CD4-positive, alpha-beta T cell treated with Interleukin-21 for 1 hour (primary cell): ENCODE measurements around the gene HACE1.

Experiments
- DNase-seq: peaks from one replicate; pipeline ENCODE4 v3.0.0-alpha.2; 2020

Gene HACE1

DNA sequence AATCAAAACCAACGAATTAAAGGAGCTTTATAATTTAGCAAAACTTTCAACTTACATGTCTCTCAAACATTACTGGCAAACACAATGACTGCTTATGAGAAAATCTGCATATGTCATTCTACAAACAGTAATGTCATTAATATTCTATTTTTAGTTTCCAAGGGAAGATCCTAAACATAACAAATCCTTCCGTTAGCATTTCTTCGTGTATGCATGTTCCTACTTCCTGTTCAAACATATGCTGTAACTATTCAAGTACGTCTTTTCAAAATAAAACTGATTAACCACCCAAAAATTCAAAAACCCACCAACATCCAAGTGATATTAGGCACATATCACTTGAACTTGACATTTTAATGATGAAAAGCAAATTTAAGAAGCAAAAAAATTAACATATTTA is 131.3 kb downstream of the HACE1 start:
- no peak for DNase-seq

DNA sequence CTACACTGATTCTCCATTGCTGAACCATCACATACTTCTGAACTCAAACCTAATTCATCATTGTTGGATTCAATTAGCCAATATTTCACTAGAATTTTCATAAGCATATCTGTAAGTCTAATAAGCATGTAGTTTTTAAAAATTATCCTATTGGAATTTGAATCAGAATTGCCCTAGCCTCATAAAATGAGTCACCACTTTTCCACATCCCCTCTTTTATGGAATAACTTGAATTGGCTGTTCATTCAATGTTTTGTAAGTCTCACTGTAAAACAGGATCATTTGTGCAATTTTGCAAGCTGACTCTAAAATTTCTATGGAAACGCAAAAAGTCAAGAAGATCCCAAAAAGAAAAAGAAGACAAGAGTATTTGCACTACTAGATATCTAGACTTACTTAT is 141.0 kb downstream of the HACE1 start:
- DNase-seq: no peak

DNA sequence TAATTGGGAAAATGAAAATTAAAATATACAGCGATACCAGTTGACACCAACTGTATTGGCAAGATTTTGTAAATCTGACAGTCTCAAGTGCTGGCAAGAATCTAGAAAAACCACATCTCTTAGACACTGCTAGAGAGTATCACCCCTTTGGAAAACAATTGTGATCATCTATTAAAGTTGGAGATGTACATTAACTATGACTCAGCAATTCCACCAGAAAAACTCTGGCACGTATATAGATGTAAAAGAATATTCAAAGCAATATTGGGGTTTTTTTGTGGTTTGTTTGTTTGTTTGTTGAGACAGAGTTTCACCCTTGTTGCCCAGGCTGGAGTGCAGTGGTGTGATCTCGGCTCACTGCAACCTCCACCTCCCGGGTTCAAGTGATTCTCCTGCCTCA is 142.9 kb downstream of the HACE1 start:
- DNase-seq: no peak

DNA sequence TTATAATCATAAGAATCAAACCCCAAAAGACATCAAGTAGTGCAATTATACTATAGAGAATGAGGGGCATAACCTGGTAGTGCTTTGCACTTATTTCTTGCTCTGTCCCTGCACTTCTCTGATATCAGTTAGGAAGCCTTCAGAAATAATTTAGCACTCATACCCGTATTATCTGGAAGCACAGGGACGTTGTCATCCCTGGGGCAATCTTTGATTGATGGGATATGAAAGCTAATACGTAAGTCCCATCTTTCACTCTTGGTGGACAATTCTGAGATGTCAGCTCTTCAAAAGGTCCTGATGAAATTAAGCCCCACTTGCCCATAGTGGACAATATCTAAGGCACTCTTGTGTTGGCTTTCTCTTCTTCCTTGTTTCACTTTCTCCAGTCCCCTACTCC is 144.9 kb downstream of the HACE1 start:
- no peak for DNase-seq

DNA sequence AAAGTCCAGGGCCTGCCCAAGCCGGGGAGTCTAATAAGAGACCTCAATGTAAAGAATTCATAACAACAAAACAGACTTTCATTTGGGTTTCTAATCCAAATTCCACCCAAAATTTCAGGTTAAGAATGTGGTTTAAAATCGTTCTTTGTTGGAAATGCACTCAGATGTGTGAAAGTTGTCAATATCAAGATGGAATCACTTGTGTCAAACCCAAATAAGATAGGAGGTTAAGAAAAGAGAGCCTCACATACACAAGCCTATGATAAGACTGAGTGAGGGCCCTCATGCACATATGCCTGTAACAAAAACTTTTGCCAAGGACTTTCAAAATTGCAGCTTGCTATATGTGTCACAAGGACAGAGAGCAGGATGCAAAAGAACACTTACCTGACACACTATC is 145.7 kb downstream of the HACE1 start:
- DNase-seq: no peak

DNA sequence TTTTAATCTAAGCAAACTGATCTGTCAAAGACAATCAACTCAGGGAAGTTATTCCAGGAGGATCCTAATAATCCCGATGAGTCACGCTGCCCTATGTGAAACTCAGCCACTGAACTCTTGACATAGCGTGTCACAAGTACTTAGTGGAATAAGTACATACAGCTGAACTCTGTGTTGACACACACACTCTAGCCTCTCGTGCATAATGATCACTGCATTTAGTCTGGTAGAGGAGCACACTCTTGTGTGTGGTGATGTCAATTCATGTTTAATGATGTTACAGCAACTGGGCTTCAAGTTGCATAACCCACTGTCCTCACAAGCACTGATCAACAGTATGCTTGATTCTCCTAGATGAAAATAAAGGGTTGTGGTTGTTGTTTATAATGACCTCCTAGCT is 148.3 kb downstream of the HACE1 start:
- DNase-seq: no peak

DNA sequence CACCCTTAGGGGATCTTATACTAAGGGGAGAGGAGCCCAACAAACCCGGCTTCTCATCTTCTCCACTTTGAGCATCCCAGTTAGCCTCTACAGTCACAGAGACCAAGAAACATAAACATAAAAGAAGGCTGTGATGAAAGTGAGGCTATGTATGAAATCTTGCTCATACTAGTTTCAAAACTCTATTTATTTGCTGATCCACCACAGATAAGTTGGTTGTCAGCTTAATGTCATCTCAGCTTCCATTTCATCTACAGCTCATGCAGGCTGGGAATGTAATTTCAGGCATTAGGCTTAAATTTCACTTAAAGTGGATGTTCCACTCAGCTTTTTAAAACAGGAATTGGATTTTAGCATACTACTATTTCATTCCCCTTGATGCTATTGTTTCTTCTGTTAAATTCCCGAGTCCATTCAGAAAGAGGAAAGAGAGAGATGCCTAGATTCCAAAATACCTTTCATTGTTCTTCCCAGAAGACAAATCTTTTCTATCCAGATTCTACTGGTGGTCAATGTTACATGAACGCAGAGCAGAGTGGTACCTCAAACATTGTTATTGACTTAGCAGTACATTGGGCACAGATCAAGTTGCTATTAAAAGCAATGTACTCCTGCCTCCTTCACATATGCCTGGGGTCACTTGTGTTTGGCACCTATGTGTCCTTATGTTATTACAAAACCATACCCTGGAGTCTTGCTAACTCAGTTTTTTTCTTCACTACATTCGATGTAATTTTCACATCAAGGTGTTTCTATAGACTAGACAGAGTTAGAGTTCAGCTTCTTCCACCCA is 149.0 kb downstream of the HACE1 start:
- DNase-seq: no peak

DNA sequence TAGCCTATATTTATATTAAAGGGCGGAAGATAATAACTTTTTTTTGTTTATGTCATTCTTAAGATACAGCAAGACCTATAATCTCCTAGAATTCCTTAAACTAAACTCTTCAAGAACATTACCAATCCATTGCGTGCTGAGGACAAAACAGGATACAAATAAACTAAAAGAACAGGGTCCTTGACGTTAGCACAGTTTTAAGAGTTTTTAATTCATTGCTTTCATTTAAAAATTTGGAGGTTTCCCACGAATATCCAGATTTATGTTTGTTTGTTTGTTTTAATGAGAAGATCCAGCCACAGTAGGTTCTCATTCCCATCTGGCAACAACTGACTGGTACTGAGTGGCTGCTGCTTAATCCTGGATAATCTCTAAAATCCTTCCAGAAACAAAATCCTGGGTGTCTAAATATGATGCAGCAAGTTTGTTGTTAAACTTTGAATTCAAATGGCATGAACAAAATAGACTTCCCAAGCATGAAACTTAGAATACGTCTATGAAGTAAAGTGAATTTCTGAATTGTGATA is 153.7 kb downstream of the HACE1 start:
- DNase-seq: no peak

DNA sequence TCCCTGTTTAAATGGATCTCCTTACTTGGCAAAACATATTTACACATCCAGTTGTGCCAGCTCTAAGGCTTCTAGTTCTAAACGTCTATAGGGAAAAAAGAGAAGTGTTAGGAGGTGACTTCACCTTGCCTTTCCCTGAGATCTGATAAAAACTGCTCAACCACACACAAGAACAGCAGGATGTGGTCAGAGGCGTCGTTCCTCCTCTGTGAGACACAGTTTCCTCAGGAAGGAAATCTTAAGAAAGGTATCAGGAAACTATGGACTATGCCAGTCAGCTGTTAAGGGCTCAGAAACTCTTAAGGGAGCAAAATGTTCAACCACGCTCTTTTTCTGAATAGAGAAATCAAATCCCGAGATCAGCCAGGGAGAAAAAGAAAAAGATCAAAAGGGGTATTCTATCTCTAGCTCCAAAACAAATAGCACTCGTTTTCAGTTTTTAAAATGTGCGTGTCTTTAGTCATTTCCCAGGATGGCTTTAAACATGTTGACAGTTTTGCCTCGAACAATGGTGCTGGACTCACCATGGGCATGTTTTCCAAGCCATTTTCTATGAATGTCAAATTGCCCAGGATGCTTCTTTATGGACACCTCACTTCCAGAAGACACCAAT is 154.5 kb downstream of the HACE1 start:
- DNase-seq: peak; percentile 54

DNA sequence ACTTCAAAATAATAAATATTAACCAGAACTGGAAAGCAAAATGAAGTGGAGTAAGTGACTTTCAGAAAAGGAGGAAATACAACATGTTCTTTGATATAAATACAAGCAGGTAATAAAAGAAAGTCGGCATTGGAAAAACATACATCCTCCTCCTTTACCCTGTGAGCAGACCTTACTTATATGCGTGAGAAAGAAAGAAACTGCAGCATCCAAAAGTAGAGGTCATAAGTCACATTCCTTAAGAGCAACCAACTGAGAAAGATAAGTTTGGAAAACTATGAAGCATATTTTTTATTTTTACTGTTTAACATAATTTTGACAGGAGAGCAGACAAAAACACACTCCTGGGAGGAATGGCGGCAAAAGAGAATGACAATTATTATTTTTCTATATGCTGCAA is 155.5 kb downstream of the HACE1 start:
- no peak for DNase-seq

DNA sequence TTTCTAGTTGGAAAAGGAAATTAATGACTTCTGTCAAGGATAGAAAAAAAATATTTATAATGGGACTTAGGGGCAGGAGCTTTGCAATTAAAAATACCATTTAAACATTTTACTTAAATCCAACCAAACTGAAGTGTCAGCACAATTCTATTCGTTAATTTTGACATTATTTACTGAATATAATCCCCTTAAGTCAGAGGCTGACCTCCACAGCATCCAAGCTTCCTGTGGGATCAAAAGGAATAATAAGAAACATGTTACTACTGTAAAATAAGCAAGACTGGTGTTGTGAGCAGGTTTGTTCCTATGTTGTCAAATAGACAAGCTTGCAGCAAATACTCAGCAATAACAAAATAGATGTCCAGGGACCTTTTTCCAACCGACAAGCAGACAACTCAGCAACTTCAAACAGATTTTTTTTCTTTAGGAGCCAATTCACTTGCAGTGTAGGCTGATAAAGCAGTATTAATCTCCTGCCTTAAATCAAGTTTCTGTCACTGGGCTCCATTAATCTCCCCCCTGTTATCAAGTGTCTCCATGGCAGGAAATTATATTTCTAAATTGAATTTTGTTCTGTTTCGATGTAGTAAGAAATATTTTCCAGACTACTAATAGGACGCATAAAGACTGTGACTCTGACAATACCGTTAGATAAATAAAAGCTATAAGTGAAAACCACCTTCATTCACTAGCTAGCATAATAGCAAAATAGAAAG is 157.4 kb downstream of the HACE1 start:
- DNase-seq: no peak

DNA sequence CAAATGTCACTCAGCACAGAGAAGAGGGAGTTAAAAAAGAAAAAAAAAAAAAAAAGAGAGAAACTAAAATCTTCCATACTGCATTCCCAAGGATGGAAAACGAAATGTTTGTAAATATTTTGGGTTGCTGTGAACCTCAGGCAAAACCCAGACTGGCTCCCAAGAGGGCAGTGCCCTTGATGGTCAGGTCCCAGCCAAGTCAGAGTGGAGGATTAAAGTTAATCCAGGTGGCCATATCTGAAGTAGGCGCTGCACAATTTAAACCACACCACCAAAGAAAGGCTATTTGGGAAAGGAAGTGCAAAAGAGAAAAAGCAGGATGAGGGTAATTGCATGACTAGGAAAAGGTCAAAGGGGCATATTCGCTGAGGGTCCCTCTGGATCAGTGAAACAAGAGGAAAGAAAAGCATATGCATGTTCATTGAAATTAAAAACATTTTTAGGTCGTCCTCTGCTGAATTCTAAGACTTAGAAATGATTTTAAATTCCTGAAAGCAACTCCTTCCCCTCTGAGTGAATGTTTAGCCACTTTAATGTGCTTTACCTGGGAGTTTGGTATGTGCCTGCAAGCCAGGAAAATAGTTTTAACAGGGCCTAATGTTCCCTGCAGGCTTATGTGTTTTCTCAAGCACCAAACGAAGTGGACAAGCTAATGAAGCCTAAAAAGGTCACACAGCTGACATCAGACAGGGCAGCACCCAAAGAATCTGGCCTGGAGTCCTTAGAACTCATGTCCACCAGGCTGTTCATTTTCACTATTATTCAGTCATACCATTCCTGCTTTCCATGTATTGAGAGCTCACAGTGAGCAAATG is 159.1 kb downstream of the HACE1 start:
- no peak for DNase-seq

DNA sequence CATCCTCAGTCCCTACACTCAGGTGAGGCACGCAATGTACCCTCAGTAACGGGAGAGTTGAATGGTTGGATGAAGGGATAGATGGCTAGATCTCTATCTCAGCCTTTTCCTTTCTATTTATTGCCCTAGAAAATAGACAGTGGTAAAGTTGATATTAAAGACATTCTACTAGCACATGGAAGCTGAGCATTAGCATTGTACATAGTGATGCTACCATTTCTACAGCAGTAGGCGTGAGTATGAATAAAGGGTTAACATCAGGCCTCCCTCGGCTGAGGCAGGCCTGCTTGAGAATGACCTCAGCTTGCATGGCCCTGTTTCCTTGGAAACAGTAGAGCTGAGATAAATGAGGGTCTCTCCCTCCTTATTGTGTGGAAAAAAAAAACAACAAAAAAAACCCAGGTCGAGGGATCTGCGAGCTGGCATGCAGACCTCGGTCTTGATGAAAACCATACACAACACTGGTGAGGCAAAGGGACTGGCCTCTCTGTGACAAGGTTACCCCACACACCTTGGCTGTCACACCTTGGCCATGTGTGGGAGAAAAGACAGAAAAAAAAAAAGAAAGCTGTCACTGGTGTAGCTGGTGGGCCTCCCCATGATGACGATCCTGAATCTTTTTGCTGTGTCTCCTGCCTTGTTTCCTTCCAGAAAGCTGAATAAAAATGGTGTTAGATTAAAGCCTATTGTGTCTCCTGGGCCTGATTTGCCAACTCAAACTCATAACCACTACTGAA is 160.0 kb downstream of the HACE1 start:
- DNase-seq: no peak

DNA sequence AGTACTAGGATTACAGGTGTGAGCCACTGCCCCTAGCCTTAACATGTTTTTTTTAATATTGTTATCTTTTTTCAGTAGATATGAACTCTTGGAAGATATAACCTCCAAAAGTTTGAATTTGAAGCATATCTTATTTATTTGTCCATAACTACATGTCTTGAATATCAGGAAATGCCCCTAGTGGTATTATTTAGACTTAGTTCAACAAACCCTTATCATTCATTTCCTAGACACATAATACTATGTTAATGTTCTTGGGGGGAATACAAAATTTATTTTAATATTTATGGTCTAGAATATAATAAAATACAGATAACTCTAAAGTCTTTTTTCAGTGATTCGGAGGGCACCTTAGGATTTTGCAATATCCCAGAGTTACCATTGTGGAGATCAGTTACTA is 160.7 kb downstream of the HACE1 start:
- DNase-seq: no peak

DNA sequence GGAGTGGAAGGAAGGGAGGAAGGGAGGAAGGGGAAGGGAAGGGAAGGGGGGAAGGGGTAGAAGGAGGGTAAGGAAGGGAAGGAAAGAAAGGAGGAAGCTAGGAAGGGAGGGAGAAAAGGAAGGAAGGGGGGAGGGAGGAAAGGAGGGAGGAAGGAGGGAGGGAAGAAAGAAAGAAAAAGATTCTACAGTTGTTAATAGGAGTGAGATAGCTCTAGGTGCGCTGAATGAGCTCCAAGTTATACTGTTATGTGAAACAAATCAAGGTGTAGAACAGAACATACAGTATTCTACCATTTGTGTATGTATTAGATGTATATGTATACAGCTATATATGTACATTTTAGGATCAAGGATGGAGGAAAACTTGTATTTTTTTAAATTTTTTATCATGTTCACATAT is 167.7 kb downstream of the HACE1 start:
- DNase-seq: no peak

DNA sequence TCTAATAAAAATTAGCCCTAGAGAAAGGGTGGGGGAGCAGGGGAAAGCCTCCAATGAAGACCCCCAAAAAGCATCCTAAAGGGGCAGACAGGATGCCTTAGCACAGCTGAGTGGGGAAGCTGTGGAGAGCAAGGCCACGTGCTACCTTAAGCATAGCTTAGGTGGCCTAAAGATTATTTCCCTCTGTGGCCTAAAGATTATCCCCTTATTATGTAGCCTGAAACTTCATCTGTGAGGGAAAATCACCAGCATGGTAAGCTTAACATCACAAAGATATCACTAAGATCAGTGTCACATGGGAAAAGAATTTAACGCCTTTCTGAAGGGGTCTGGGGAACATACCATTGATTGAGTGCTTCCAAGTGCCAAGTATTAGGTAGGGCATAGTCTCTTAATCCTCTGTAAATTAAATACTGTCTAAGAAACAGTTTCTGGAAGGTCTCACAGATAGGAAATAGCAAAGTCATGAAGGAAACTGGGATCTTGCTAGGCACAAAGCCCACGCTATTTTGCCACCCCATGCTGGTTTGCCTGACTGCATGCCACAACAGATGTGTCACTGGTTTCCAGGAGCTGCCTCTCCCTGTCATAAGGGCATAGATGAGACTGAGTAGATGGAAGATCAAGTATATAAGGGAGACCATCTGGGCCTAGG is 170.0 kb downstream of the HACE1 start:
- no peak for DNase-seq

DNA sequence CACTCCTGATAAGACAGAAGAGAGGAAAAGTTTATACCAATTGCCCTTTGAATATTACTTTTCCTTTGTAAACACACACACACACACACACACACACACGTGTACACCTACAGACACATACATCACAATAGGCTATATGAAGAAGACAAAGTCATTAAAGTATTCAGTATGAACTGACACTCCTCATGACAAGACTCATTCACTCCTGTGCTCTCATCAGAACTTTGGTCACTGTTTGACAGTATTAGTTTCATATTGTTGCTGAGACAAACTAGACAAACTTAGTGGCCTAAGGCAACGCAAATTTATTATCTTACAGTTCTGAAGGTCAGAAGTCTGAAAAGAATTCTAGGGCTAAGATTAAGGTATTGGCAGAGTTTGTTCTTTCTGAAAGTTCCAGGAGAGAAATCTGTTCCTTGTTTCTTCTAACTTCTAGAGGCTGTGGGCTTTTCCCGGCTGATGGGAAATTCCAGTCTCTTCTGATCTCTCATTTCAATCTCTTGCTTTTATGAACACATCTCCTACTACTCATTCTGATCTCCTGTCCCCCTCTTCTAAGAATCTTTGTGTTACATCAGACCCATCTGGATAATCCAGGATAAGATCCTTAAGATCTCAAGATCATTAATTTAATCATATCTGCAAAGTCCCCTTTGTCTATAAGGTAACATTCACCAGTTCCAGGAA is 171.3 kb downstream of the HACE1 start:
- no peak for DNase-seq

DNA sequence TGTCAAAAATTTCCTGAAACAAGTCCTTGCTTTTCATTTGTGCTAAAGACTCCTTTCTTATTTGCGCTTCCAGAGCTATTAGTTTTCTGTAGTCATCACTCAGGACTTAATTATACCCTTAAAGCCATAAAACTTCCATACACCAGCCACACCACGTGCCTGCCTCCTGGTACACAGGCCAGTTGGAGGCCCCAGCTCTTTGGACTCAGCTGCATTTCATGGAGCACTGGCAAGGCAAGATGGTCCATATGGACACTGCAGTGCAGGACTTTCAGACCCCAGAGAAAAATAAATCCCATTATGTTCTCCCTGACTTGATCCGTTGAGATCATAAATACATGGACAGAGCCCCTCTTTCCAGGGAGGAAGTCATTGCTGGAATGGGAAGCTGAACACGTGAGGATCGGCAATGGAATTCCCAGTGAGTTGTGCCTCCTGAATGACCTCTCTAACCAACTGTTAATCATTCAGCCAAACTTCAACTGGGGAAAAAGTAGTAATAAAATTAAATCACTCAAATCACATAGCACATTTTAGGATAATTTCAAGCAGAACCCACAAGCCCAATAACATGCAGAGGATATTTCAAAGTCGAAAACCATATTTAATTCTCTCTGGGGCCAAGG is 173.1 kb downstream of the HACE1 start:
- DNase-seq: no peak

DNA sequence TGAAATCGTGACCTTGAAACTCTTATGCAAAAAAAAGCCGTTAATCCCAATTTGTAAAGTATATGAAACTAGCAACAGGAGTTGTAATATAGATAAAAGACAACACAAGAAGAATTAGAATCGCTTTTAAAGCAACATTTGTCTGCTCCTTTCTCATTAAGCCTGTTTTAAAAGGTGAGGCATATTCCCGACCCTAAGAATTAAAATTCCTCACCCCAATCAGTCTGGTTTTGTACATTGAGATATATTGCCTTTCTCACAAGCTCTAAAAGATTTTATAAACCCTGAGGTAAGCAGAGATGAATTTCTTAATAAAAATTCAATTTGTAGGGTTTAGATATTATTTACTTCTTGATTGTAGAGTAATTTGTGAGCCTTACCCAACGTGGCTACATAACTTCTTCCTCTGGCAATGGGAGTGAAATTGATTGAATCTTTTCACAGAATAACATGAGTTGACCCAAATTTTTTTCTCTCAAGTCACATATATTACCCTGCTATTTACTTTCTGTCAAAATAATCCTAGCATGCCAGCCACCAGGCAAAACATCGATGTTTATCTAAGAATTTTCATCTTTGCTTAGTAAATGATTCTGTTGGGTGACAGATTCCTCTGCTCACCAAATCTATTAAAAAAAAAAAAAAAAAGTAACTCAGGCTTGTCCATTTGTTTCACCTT is 173.7 kb downstream of the HACE1 start:
- DNase-seq: no peak

DNA sequence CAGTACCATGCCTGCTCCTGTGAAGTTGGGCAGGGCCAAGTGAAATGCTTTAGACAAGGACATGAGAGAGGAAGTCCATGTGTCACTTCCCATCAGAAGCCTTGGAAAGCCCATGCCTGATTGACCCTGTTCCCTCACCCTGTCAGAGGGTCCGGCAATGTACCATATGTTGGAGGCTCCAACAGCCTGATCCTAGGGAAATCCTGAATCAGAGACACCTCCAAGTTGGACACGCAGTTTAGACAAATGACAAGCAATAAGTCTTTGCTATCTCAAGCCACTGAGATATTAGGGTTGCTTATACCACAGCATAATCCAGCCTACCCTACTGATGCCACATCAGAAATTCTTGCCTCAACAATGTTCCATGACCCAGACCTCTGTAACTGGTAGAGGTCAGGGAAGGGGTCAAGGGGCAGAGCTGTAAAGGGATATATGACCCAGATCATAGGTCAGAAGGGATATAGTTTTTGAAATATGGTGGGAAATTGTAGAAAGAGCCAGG is 174.8 kb downstream of the HACE1 start:
- no peak for DNase-seq
